HG03520 (cell line): ENCODE results near the gene ELFN1.
"Not testable (repeated sequence)": the region's sequence is repeated elsewhere in the genome, so short reads cannot be mapped to it uniquely, and the experiment has no call there.

ENCODE experiments used
- ATAC-seq: cut with Tn5 transposase; IDR thresholded peaks from one replicate; pipeline ENCODE4 v1.9.1; 2021; ENCODE audit warnings: mild to moderate bottlenecking, moderate library complexity; ENCODE audit not compliant: unreplicated experiment

ELFN1 gene

DNA sequence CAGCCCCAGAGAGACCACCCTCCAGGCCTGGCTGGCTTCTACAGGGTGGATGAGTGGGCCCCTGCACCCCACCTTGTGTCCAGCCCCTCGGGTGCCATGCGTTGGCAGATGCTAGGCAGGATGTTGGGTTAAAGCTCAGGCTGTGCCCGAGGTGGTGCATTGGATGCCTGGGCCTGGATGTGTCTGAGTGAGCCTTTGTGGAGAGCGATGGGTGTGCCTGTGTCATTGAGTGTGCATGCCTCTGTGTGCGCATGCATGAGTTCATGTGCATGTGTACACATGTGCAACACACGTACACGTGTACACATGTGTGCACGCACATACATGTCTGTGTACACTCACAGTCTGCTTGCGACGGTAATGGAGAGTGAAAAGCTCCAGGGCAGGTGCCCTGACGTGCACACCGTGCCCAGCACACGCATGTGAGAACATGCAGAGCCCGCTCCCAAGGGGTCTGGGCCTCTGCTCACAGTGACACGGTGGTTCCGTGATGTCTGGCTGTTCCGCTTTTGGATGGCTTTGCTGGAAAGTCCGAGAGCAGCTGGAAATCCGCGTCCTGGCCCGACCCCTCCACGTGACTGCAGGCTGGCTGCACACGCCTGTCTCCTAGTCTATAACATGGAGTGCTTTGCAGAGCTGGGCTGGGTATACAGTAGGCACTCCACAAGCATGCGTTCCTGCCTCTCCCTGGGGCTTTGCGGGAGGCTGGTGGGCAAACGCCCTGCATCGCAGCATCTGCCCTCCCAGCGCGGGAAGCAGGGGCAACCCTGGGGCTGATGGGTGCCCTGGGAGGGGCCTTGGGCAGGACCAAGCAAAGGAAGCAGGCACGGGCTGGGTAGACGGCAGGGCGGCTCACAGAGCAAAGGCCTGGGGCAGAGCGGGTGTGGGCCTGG lies 36.9 kb downstream of the ELFN1 start:
- ATAC-seq, result no peak

GRCh38 chr7:1707756-1708595 lies 37.9 kb downstream of the ELFN1 start:
- no peak for ATAC-seq

DNA sequence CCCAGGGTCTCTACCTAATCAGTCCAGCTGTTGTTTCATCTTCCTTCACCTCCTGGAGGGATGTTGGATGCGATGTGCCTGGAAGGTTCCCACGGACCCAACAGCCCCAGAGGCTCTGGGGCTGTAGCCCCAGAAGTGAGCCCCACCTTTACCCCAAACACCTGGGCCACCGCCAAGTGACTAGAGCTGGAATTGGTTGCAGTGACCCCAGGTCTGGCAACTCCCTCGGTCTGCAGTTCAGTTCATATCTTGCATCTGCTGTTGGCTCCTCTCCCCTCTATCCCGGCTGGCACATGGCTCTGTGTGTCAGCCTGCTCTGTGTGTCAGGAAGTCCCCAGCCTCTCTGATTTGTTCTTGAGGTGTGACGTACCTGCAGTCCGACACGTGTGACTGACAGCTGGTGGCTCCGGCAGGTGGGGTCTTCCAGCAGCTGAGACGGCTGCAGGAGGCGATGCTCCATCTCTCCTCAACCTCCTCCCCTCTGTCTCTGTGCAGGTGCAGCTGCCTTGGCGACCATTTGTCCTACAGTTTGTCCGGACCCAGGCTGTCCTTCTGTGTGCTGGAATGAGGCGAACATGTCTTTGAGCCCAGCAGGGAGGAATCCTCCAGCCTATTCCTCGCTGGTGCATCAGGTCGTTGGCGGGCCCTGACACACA lies 38.6 kb downstream of the ELFN1 start:
- ATAC-seq, result no peak

GRCh38 chr7:1709281-1709680 lies 39.2 kb downstream of the ELFN1 start:
- no peak for ATAC-seq

GRCh38 chr7:1709900-1710299 lies 39.8 kb downstream of the ELFN1 start:
- ATAC-seq, result no peak

DNA sequence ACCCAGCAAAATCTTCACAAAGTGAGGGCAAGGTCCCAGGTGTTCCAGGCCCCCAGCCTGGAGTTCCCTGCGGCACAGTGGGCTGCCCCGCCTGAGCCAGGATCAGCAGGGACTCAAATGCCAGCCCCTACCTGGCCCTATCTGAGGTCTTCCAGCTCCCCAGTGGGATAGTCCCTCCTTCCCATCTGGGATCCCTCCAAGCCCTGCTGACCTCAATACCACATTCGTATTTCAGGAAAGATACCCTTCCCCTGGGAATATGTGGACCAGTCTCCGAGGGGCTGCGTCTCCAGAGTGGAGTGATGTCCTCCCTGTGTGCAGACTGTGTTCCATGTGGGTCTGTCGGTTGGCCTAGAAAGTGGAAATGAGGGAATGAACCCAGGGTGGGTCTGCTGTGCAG lies 40.9 kb downstream of the ELFN1 start:
- ATAC-seq, result no peak

- ATAC-seq, result no peak
Observed at GRCh38 chr7:1712907-1713501, 42.9 kb downstream of the ELFN1 start.

- no peak for ATAC-seq
Observed at GRCh38 chr7:1713502-1714484, 43.7 kb downstream of the ELFN1 start.

DNA sequence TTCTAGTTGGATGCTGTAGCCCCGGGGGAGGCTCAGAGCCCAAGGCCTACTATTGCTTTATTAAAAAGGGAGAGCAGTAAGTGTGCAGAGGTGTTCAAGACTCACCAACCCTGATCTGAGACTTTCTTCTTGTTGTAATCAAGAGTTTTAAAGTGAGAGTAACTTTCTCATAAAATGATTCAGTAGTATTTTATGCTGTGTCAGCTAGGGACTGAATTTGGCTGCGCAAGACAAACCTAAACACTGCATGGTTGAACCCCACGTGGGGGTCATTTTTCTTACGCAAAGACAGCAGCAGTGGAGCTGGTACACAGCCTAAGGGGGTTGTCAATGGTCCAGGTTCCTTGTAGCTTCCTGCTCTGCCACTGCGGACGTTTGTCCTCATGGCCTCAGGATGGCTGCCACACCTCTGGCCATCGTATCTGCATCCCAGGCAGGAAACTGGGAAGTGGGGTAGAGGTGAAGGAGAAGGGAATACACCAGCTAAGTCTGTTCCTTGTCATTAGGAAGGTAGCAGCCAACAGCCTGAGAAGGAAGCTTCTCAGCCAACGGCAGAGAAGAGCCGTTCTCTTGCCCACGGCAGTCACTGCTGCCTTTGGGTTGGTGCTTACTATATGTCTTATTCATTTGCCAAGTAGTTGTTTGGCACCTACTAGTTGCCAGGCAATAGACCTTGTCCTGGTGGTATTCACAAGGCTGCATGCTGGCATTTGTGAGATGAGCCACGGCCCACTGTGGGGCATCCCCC lies 44.7 kb downstream of the ELFN1 start:
- ATAC-seq, result no peak

DNA sequence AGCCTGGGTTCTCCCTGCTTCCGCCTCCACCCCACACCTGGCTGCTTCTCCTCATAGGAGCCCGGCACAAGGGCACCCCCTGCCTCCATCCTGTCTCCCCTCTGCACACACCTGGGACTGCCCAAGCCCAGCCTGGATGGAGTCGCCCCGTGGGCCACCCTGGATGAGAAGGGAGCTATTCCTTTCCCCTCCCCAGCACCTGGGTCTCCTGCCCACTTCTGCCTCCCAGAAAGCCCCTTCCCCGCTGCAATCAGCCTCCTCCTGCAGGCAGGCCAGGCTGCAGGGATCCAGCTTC lies 45.2 kb downstream of the ELFN1 start:
- ATAC-seq, result no peak

DNA sequence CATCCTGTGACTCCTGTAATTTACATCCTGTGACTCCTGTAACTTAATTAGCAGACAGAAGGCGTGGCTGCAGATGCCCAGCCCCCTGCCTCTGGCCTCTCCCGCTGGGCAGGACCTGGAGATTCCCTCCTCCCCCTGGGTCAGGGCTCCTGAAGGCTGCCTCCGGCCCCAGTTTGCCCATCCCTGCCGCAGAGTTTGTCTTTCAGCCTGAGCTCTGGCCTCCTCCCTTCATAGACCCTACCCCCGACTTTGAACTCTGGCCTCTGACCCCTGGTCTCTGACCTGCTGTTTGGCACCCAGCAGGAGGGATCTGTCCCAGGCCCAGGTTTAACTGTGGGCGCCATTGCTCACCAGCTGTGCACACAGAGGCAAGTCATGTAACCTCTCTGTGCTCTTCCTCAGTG lies 45.6 kb downstream of the ELFN1 start:
- ATAC-seq, result no peak

- no peak for ATAC-seq
Observed at GRCh38 chr7:1716263-1717094, 46.4 kb downstream of the ELFN1 start.

DNA sequence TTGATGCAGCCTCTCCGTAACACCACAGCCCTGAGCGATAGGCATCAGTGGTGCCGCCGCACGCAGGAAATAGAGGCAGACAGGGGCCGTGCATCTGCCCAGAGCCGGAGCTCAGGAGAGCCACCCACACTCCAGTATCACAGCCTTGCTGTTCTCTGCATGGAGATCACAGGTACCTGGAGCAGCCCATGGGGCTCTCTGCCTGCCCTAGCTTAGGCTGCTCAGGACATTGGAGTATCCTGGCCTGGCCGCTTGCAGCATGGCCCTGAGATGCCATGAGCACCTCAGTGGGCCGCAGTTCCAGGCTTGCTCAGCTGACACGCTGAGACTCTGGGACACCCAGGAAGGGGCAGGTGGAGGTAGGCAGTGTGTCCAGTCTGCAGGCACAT lies 47.0 kb downstream of the ELFN1 start:
- ATAC-seq, result no peak

GRCh38 chr7:1717903-1718676 lies 48.0 kb downstream of the ELFN1 start:
- no peak for ATAC-seq

DNA sequence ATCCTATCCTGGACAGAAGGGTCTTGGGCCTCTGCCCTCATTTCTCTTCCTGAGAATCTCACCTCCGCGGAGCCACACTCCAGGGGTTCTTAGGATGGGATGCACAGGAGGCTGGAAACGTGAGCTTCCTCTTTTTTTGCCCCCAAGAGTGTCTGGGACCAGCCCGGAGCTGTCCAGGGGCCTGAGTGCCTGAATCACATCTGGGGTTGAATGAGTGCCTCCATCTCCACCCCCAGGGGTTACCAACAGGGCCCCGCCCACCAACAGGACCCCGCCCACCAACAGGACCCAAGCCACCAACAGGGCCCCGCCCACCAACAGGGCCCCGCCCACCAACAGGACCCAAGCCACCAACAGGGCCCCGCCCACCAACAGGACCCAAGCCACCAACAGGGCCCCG lies 48.8 kb downstream of the ELFN1 start:
- not testable (repeated sequence) for ATAC-seq

DNA sequence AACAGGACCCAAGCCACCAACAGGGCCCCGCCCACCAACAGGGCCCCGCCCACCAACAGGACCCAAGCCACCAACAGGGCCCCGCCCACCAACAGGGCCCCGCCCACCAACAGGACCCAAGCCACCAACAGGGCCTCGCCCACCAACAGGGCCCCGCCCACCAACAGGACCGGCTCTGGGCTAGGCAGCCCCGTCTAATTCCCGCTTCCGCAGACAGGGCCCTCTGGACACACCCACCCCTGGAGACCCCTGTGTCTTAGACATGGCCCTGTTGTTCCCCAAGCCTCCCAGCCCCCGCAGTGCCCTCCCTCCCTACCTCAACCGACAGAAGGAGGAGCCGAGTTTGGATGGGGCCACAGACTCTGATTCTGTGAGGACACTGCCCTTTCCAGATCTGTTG lies 49.2 kb downstream of the ELFN1 start:
- not testable (repeated sequence) for ATAC-seq

- no peak for ATAC-seq
Observed at GRCh38 chr7:1719913-1720312, 49.8 kb downstream of the ELFN1 start.

GRCh38 chr7:1720326-1720725 lies 50.2 kb downstream of the ELFN1 start:
- no peak for ATAC-seq
